Measurements from ENCODE around the gene LRRTM2. TPM values are rescaled to one million over a fixed set of nuclear protein-coding genes. Genes with fewer than 3 reads are reported as not detected.
"Not testable (repeated sequence)": the region's sequence is repeated elsewhere in the genome, so short reads cannot be mapped to it uniquely, and the experiment has no call there.

The LRRTM2 gene
- total RNA-seq, 1 experiment from 2014 or later = not detected

- Histone ChIP-seq H3K9me2 (replicated peaks; ENCODE audit: insufficient read depth, low read length) (no peaks in the 10 kb centered on the region), H2AFZ (ENCODE audit: low read length) (no peak overlapping the region), H3K4me3 (ENCODE audit: low read length) (no peak overlapping the region), H3K4me2 (ENCODE audit: low read depth, low read length, poor library complexity, severe bottlenecking) (no peak overlapping the region), H3K9me3 (ENCODE audit: low read length) (no peaks in the 10 kb centered on the region), H3K27ac (ENCODE audit: low read length) (no peak overlapping the region), H3K9ac (ENCODE audit: low read length) (no peak overlapping the region), H3K79me2 (ENCODE audit: low read length) (no peaks in the 10 kb centered on the region), H4K20me1 (ENCODE audit: insufficient read depth, low read depth, low read length) (no peaks in the 10 kb centered on the region), H3K4me1 (ENCODE audit: low read length) (no peaks in the 10 kb centered on the region), H3K27me3 (ENCODE audit: low read length) (no peaks in the 10 kb centered on the region), H3K36me3 (ENCODE audit: insufficient read depth, low read length) (no peaks in the 10 kb centered on the region)
- DNase-seq = no peak
These were observed 31.6 kb downstream of the LRRTM2 start for GRCh38 chr5:138843316-138844124.

- H2AFZ ChIP-seq (ENCODE audit: low read length) = no peak overlapping the region
- no peak overlapping the region for H3K4me2 ChIP-seq (ENCODE audit: low read depth, low read length, poor library complexity, severe bottlenecking)
- H3K36me3 ChIP-seq (ENCODE audit: insufficient read depth, low read length) = no peaks in the 10 kb centered on the region
- no peaks in the 10 kb centered on the region for H3K27me3 ChIP-seq (ENCODE audit: low read length)
- no peak overlapping the region for H3K4me3 ChIP-seq (ENCODE audit: low read length)
- H4K20me1 ChIP-seq (ENCODE audit: insufficient read depth, low read depth, low read length) = no peaks in the 10 kb centered on the region
- H3K79me2 ChIP-seq (ENCODE audit: low read length) = no peaks in the 10 kb centered on the region
- no peak overlapping the region for H3K27ac ChIP-seq (ENCODE audit: low read length)
- H3K9ac ChIP-seq (ENCODE audit: low read length) = no peak overlapping the region
- no peaks in the 10 kb centered on the region for H3K9me3 ChIP-seq (ENCODE audit: low read length)
- no peaks in the 10 kb centered on the region for H3K4me1 ChIP-seq (ENCODE audit: low read length)
- DNase-seq = no peak
- no peaks in the 10 kb centered on the region for H3K9me2 ChIP-seq (replicated peaks; ENCODE audit: insufficient read depth, low read length)
These were observed 33.6 kb downstream of the LRRTM2 start for GRCh38 chr5:138841531-138841930.

GRCh38 chr5:138840103-138840502 lies 35.0 kb downstream of the LRRTM2 start:
- Histone ChIP-seq H3K27me3 (ENCODE audit: low read length) (no peaks in the 10 kb centered on the region), H3K9me2 (replicated peaks; ENCODE audit: insufficient read depth, low read length) (no peaks in the 10 kb centered on the region), H3K4me3 (ENCODE audit: low read length) (no peak overlapping the region), H3K9me3 (ENCODE audit: low read length) (no peaks in the 10 kb centered on the region), H3K79me2 (ENCODE audit: low read length) (no peaks in the 10 kb centered on the region), H3K4me1 (ENCODE audit: low read length) (no peaks in the 10 kb centered on the region), H4K20me1 (ENCODE audit: insufficient read depth, low read depth, low read length) (no peaks in the 10 kb centered on the region), H2AFZ (ENCODE audit: low read length) (no peak overlapping the region), H3K36me3 (ENCODE audit: insufficient read depth, low read length) (no peaks in the 10 kb centered on the region), H3K9ac (ENCODE audit: low read length) (no peak overlapping the region), H3K4me2 (ENCODE audit: low read depth, low read length, poor library complexity, severe bottlenecking) (no peak overlapping the region), H3K27ac (ENCODE audit: low read length) (no peak overlapping the region)
- DNase-seq = no peak

GRCh38 chr5:138837160-138837559 lies 38.0 kb downstream of the LRRTM2 start:
- H3K27me3 ChIP-seq (ENCODE audit: low read length) = no peaks in the 10 kb centered on the region
- H3K79me2 ChIP-seq (ENCODE audit: low read length) = no peaks in the 10 kb centered on the region
- no peaks in the 10 kb centered on the region for H3K9me3 ChIP-seq (ENCODE audit: low read length)
- H4K20me1 ChIP-seq (ENCODE audit: insufficient read depth, low read depth, low read length) = no peaks in the 10 kb centered on the region
- H3K36me3 ChIP-seq (ENCODE audit: insufficient read depth, low read length) = no peaks in the 10 kb centered on the region
- no peak overlapping the region for H2AFZ ChIP-seq (ENCODE audit: low read length)
- H3K4me2 ChIP-seq (ENCODE audit: low read depth, low read length, poor library complexity, severe bottlenecking) = no peak overlapping the region
- H3K27ac ChIP-seq (ENCODE audit: low read length) = no peak overlapping the region
- no peaks in the 10 kb centered on the region for H3K9me2 ChIP-seq (replicated peaks; ENCODE audit: insufficient read depth, low read length)
- no peaks in the 10 kb centered on the region for H3K4me1 ChIP-seq (ENCODE audit: low read length)
- no peak overlapping the region for H3K4me3 ChIP-seq (ENCODE audit: low read length)
- no peak for DNase-seq
- no peak overlapping the region for H3K9ac ChIP-seq (ENCODE audit: low read length)

- not testable (repeated sequence) for H3K27ac ChIP-seq (ENCODE audit: low read length); H3K4me1 ChIP-seq (ENCODE audit: low read length); DNase-seq; H3K9ac ChIP-seq (ENCODE audit: low read length); H4K20me1 ChIP-seq (ENCODE audit: insufficient read depth, low read depth, low read length); H3K4me2 ChIP-seq (ENCODE audit: low read depth, low read length, poor library complexity, severe bottlenecking); H2AFZ ChIP-seq (ENCODE audit: low read length); H3K79me2 ChIP-seq (ENCODE audit: low read length); H3K27me3 ChIP-seq (ENCODE audit: low read length); H3K9me2 ChIP-seq (replicated peaks; ENCODE audit: insufficient read depth, low read length); H3K36me3 ChIP-seq (ENCODE audit: insufficient read depth, low read length); H3K4me3 ChIP-seq (ENCODE audit: low read length); H3K9me3 ChIP-seq (ENCODE audit: low read length)
These were observed 40.3 kb downstream of the LRRTM2 start for GRCh38 chr5:138834853-138835252.

- H3K79me2 ChIP-seq (ENCODE audit: low read length) = no peaks in the 10 kb centered on the region
- H3K9me3 ChIP-seq (ENCODE audit: low read length) = no peaks in the 10 kb centered on the region
- H3K36me3 ChIP-seq (ENCODE audit: insufficient read depth, low read length) = no peaks in the 10 kb centered on the region
- H2AFZ ChIP-seq (ENCODE audit: low read length) = no peak overlapping the region
- no peak overlapping the region for H3K4me3 ChIP-seq (ENCODE audit: low read length)
- no peak overlapping the region for H3K9ac ChIP-seq (ENCODE audit: low read length)
- H3K9me2 ChIP-seq (replicated peaks; ENCODE audit: insufficient read depth, low read length) = no peaks in the 10 kb centered on the region
- no peaks in the 10 kb centered on the region for H3K27me3 ChIP-seq (ENCODE audit: low read length)
- H3K4me2 ChIP-seq (ENCODE audit: low read depth, low read length, poor library complexity, severe bottlenecking) = no peak overlapping the region
- no peaks in the 10 kb centered on the region for H4K20me1 ChIP-seq (ENCODE audit: insufficient read depth, low read depth, low read length)
- no peak for DNase-seq
- H3K27ac ChIP-seq (ENCODE audit: low read length) = no peak overlapping the region
- no peaks in the 10 kb centered on the region for H3K4me1 ChIP-seq (ENCODE audit: low read length)
These were observed 41.2 kb downstream of the LRRTM2 start for GRCh38 chr5:138833726-138834480.

GRCh38 chr5:138833080-138833479 lies 42.1 kb downstream of the LRRTM2 start:
- no peaks in the 10 kb centered on the region for H3K79me2 ChIP-seq (ENCODE audit: low read length)
- H3K27me3 ChIP-seq (ENCODE audit: low read length) = no peaks in the 10 kb centered on the region
- H3K4me2 ChIP-seq (ENCODE audit: low read depth, low read length, poor library complexity, severe bottlenecking) = no peak overlapping the region
- H3K4me3 ChIP-seq (ENCODE audit: low read length) = no peak overlapping the region
- H3K9me3 ChIP-seq (ENCODE audit: low read length) = no peaks in the 10 kb centered on the region
- H4K20me1 ChIP-seq (ENCODE audit: insufficient read depth, low read depth, low read length) = no peaks in the 10 kb centered on the region
- no peak overlapping the region for H2AFZ ChIP-seq (ENCODE audit: low read length)
- H3K36me3 ChIP-seq (ENCODE audit: insufficient read depth, low read length) = no peaks in the 10 kb centered on the region
- H3K4me1 ChIP-seq (ENCODE audit: low read length) = no peaks in the 10 kb centered on the region
- H3K9me2 ChIP-seq (replicated peaks; ENCODE audit: insufficient read depth, low read length) = no peaks in the 10 kb centered on the region
- DNase-seq = no peak
- H3K27ac ChIP-seq (ENCODE audit: low read length) = no peak overlapping the region
- no peak overlapping the region for H3K9ac ChIP-seq (ENCODE audit: low read length)

GRCh38 chr5:138832218-138832617 lies 42.9 kb downstream of the LRRTM2 start:
- no peaks in the 10 kb centered on the region for H3K79me2 ChIP-seq (ENCODE audit: low read length)
- no peak overlapping the region for H3K4me3 ChIP-seq (ENCODE audit: low read length)
- no peak overlapping the region for H3K4me2 ChIP-seq (ENCODE audit: low read depth, low read length, poor library complexity, severe bottlenecking)
- H3K27ac ChIP-seq (ENCODE audit: low read length) = no peak overlapping the region
- no peak overlapping the region for H3K9ac ChIP-seq (ENCODE audit: low read length)
- no peaks in the 10 kb centered on the region for H3K9me2 ChIP-seq (replicated peaks; ENCODE audit: insufficient read depth, low read length)
- H3K27me3 ChIP-seq (ENCODE audit: low read length) = no peaks in the 10 kb centered on the region
- H3K36me3 ChIP-seq (ENCODE audit: insufficient read depth, low read length) = no peaks in the 10 kb centered on the region
- no peaks in the 10 kb centered on the region for H3K9me3 ChIP-seq (ENCODE audit: low read length)
- H4K20me1 ChIP-seq (ENCODE audit: insufficient read depth, low read depth, low read length) = no peaks in the 10 kb centered on the region
- no peak for DNase-seq
- no peaks in the 10 kb centered on the region for H3K4me1 ChIP-seq (ENCODE audit: low read length)
- H2AFZ ChIP-seq (ENCODE audit: low read length) = no peak overlapping the region
